Measurements from ENCODE around the gene PFKFB2. TPM values are rescaled to one million over a fixed set of nuclear protein-coding genes. Genes with fewer than 3 reads are reported as not detected.

The PFKFB2 gene
- total and polyA plus RNA-seq, 4 donors = 1.5 to 5.9 (median 3.0) TPM

- no peak for TF ChIP-seq CTCF (IDR thresholded peaks at IDR 0.05; ENCODE audit: low read depth, low read length, missing input control)
- no peak for TF ChIP-seq ZBTB33 (IDR thresholded peaks at IDR 0.05)
- TF ChIP-seq JUND (IDR thresholded peaks at IDR 0.05) = no peak
- no peak for TF ChIP-seq NR2F2 (IDR thresholded peaks at IDR 0.05)
- no peak for TF ChIP-seq HNF4G (IDR thresholded peaks at IDR 0.05)
- no peak for TF ChIP-seq HNF4A (conservative IDR thresholded peaks at IDR 0.05)
- TF ChIP-seq FOXA1 (IDR thresholded peaks at IDR 0.05) = no peak
- TF ChIP-seq YY1 (IDR thresholded peaks at IDR 0.05) = no peak
- TF ChIP-seq SP1 (IDR thresholded peaks at IDR 0.05) = no peak
- TF ChIP-seq RAD21 (IDR thresholded peaks at IDR 0.05) = no peak
- TF ChIP-seq RXRA (IDR thresholded peaks at IDR 0.05) = no peak
Measured at GRCh38 chr1:207020709-207021107, 32.4 kb upstream of the PFKFB2 start (continued).

GRCh38 chr1:207021139-207021861, 31.8 kb upstream of the PFKFB2 start:
- Histone ChIP-seq H3K9ac (ENCODE audit: low read depth in 1 of 2, low read length in 2 of 2) (no peak overlapping the region), H3K4me1 (ENCODE audit: control insufficient read depth in 4 of 4, insufficient read depth in 4 of 4, low read length in 3 of 4) (peaks cover 3 to 14% (median 8%) of the 10 kb centered on the region in 4 donors), H3K9me3 (ENCODE audit: control insufficient read depth in 4 of 4, low read length in 3 of 4) (no peaks in the 10 kb centered on the region), H3K36me3 (ENCODE audit: control insufficient read depth in 4 of 4, insufficient read depth in 3 of 4, low read depth in 1 of 4, low read length in 3 of 4) (no peaks in the 10 kb centered on the region), H3K27me3 (ENCODE audit: control insufficient read depth in 4 of 4, insufficient read depth in 4 of 4, low read length in 3 of 4) (no peaks in the 10 kb centered on the region), H3K27ac (ENCODE audit: low read depth in 1 of 2, low read length in 2 of 2) (no peak overlapping the region), H3K4me3 (ENCODE audit: low read depth in 1 of 3, low read length in 3 of 3) (no peak overlapping the region)
- TF ChIP-seq TAF1 (conservative IDR thresholded peaks at IDR 0.05) (no peak), GABPA (IDR thresholded peaks at IDR 0.05 in 1 of 2, conservative IDR thresholded peaks at IDR 0.05 in 1 of 2) (no peak), RXRA (IDR thresholded peaks at IDR 0.05) (no peak), CTCF (IDR thresholded peaks at IDR 0.05; ENCODE audit: low read depth, low read length, missing input control) (no peak), RAD21 (IDR thresholded peaks at IDR 0.05) (no peak), HNF4A (conservative IDR thresholded peaks at IDR 0.05) (no peak), ATF3 (IDR thresholded peaks at IDR 0.05) (no peak), YY1 (IDR thresholded peaks at IDR 0.05) (no peak), NR2F2 (IDR thresholded peaks at IDR 0.05) (no peak), SP1 (IDR thresholded peaks at IDR 0.05) (no peak), FOXA1 (IDR thresholded peaks at IDR 0.05) (no peak), EGR1 (IDR thresholded peaks at IDR 0.05; ENCODE audit: low read depth in 2 of 2) (no peak), HNF4G (IDR thresholded peaks at IDR 0.05) (no peak), REST (IDR thresholded peaks at IDR 0.05) (no peak), MAX (IDR thresholded peaks at IDR 0.05) (no peak), JUND (IDR thresholded peaks at IDR 0.05) (no peak), ZBTB33 (IDR thresholded peaks at IDR 0.05) (no peak), FOXA2 (IDR thresholded peaks at IDR 0.05) (no peak)
- WGBS = 82% methylated on average over 8 of the region's 8 CpGs
- DNase-seq (ENCODE audit: low spot score) = peak; percentile 52
